Activated naive CD4-positive, alpha-beta T cell treated with anti-CD3 and anti-CD28 coated beads for 36 hours (primary cell): ENCODE measurements around the gene FBXL4. TPM values are rescaled to one million over a fixed set of nuclear protein-coding genes. Genes with fewer than 3 reads are reported as not detected.

Source experiments
- CTCF ChIA-PET: fragments of 350-600 bp; sonication (Branson Sonifier 250); formaldehyde crosslinking; loops from one replicate; lab custom pipeline; 2021; ENCODE audit warnings: antibody characterized with exemption; lab: Charles Lee
- DNase-seq: peaks from one replicate; pipeline ENCODE4 v3.0.0-alpha.2; 2020
- H3K27ac Mint-ChIP-seq: one replicate; pipeline ENCODE4 v1.8.0; 2021; ENCODE audit warnings: mild to moderate bottlenecking, mixed read lengths
- H3K27me3 Mint-ChIP-seq: one replicate; pipeline ENCODE4 v1.8.0; 2021; ENCODE audit warnings: low read depth, mixed read lengths
- H3K36me3 Mint-ChIP-seq: one replicate; pipeline ENCODE4 v1.8.0; 2021; ENCODE audit warnings: low read depth, mixed read lengths
- H3K4me1 Mint-ChIP-seq: one replicate; pipeline ENCODE4 v1.8.0; 2021; ENCODE audit warnings: low read depth, mixed read lengths
- H3K4me3 Mint-ChIP-seq: one replicate; pipeline ENCODE4 v1.8.0; 2021; ENCODE audit warnings: mild to moderate bottlenecking, moderate library complexity, mixed read lengths
- H3K9me3 Mint-ChIP-seq: one replicate; pipeline ENCODE4 v1.8.0; 2021; ENCODE audit warnings: mixed read lengths
- intact Hi-C: fragments of 100-400 bp; cut with micrococcal nuclease; formaldehyde crosslinking; loops from one replicate; pipeline ENCODE4 v1.15.1; 2023
- total RNA-seq, 2 experiments: library from RNA; stranded (reverse); gene quantifications; one replicate each; pipeline ENCODE4 v1.2.3, GENCODE V29; 2021

Gene FBXL4
- total RNA-seq, 2 experiments from 2014 or later, result 16.3 to 16.7 TPM

- intact Hi-C loops, result loop anchor here (5.0 to 10.0 kb wide), 6 partner anchors 584 to 1781 kb away; no protein-coding TSS in a partner anchor
- CTCF ChIA-PET, result no interaction called here
- DNase-seq, result no peak
- peaks cover 53% of the 10 kb centered on the region for H3K27me3 Mint-ChIP-seq
- peaks cover 2% of the 10 kb centered on the region for H3K36me3 Mint-ChIP-seq
- H3K4me3 Mint-ChIP-seq, result no peak overlapping the region
- H3K9me3 Mint-ChIP-seq, result no peaks in the 10 kb centered on the region
- H3K27ac Mint-ChIP-seq, result no peak overlapping the region
- H3K4me1 Mint-ChIP-seq, result peaks cover 18% of the 10 kb centered on the region
Measured at GRCh38 chr6:98848539-98849242, 99.1 kb downstream of the FBXL4 start.

GRCh38 chr6:98847779-98848538, 99.8 kb downstream of the FBXL4 start:
- DNase-seq, result no peak
- peaks cover 2% of the 10 kb centered on the region for H3K36me3 Mint-ChIP-seq
- CTCF ChIA-PET, result no interaction called here
- H3K27ac Mint-ChIP-seq, result no peak overlapping the region
- H3K27me3 Mint-ChIP-seq, result peaks cover 58% of the 10 kb centered on the region
- intact Hi-C loops, result loop anchor here (5.0 to 10.0 kb wide), 6 partner anchors 583 to 1781 kb away; no protein-coding TSS in a partner anchor
- peaks cover 21% of the 10 kb centered on the region for H3K4me1 Mint-ChIP-seq
- no peaks in the 10 kb centered on the region for H3K9me3 Mint-ChIP-seq
- H3K4me3 Mint-ChIP-seq, result no peak overlapping the region

GRCh38 chr6:98847416-98847778, 100.3 kb downstream of the FBXL4 start:
- H3K9me3 Mint-ChIP-seq, result no peaks in the 10 kb centered on the region
- no peak for DNase-seq
- intact Hi-C loops, result loop anchor here (5.0 to 10.0 kb wide), 6 partner anchors 583 to 1780 kb away; no protein-coding TSS in a partner anchor
- peaks cover 23% of the 10 kb centered on the region for H3K4me1 Mint-ChIP-seq
- no peak overlapping the region for H3K4me3 Mint-ChIP-seq
- CTCF ChIA-PET, result no interaction called here
- H3K27me3 Mint-ChIP-seq, result peaks cover 62% of the 10 kb centered on the region
- H3K36me3 Mint-ChIP-seq, result peaks cover 2% of the 10 kb centered on the region
- no peak overlapping the region for H3K27ac Mint-ChIP-seq

GRCh38 chr6:98846021-98846380, 101.7 kb downstream of the FBXL4 start:
- Mint-ChIP-seq H3K4me3 (peak overlapping the region; percentile 49), H3K27ac (no peak overlapping the region), H3K9me3 (no peaks in the 10 kb centered on the region), H3K36me3 (peaks cover 2% of the 10 kb centered on the region), H3K27me3 (peaks cover 71% of the 10 kb centered on the region), H3K4me1 (peaks cover 23% of the 10 kb centered on the region)
- CTCF ChIA-PET, result interaction anchor here (0.6 to 1.0 kb wide), 2 partner anchors 10 to 17 kb away, joined by 3 to 6 read pairs; no protein-coding TSS in a partner anchor
- no peak for DNase-seq
- intact Hi-C loops, result loop anchor here (1.0 to 10.0 kb wide), 7 partner anchors 581 to 1779 kb away; no protein-coding TSS in a partner anchor

GRCh38 chr6:98845211-98846020, 102.3 kb downstream of the FBXL4 start:
- H3K9me3 Mint-ChIP-seq, result no peaks in the 10 kb centered on the region
- DNase-seq, result peak; percentile 80

GRCh38 chr6:98844244-98845210, 103.2 kb downstream of the FBXL4 start:
- Mint-ChIP-seq H3K9me3 (no peaks in the 10 kb centered on the region), H3K27me3 (peaks cover 82% of the 10 kb centered on the region), H3K4me3 (peak overlapping the region; percentile 21), H3K27ac (no peak overlapping the region), H3K4me1 (peaks cover 23% of the 10 kb centered on the region), H3K36me3 (peaks cover 2% of the 10 kb centered on the region)
- no peak for DNase-seq
- intact Hi-C loops, result loop anchor here (1.0 to 10.0 kb wide), 11 partner anchors 10 to 1777 kb away; partner anchors contain the start of gene POU3F2
- CTCF ChIA-PET, result interaction anchor here (0.6 to 0.8 kb wide), 2 partner anchors 40 to 275 kb away, joined by 3 to 6 read pairs; no protein-coding TSS in a partner anchor

More at GRCh38 chr6:98845211-98846020, 102.3 kb downstream of the FBXL4 start:
- H3K36me3 Mint-ChIP-seq, result peaks cover 2% of the 10 kb centered on the region
- peaks cover 76% of the 10 kb centered on the region for H3K27me3 Mint-ChIP-seq
- CTCF ChIA-PET, result interaction anchor here (0.6 to 1.0 kb wide), 4 partner anchors 9 to 274 kb away, joined by 3 to 6 read pairs (median 4); no protein-coding TSS in a partner anchor
- intact Hi-C loops, result loop anchor here (1.0 to 10.0 kb wide), 12 partner anchors 11 to 1778 kb away; partner anchors contain the start of gene POU3F2
- no peak overlapping the region for H3K27ac Mint-ChIP-seq
- peaks cover 23% of the 10 kb centered on the region for H3K4me1 Mint-ChIP-seq
- peak overlapping the region; percentile 49 for H3K4me3 Mint-ChIP-seq

- Mint-ChIP-seq H3K4me1 (peaks cover 23% of the 10 kb centered on the region), H3K4me3 (no peak overlapping the region), H3K9me3 (no peaks in the 10 kb centered on the region), H3K36me3 (peaks cover 2% of the 10 kb centered on the region), H3K27me3 (peaks cover 80% of the 10 kb centered on the region), H3K27ac (no peak overlapping the region)
- no peak for DNase-seq
- CTCF ChIA-PET, result interaction anchor here (0.6 kb wide), 1 partner anchor 39 kb away, joined by 3 read pairs; no protein-coding TSS in a partner anchor
- intact Hi-C loops, result loop anchor here (2.0 to 10.0 kb wide), 5 partner anchors 15 to 1659 kb away; no protein-coding TSS in a partner anchor
Measured at GRCh38 chr6:98843271-98844243, 104.2 kb downstream of the FBXL4 start.

- CTCF ChIA-PET, result no interaction called here
- intact Hi-C loops, result loop anchor here (10.0 kb wide), 3 partner anchors 578 to 1658 kb away; no protein-coding TSS in a partner anchor
- peaks cover 21% of the 10 kb centered on the region for H3K4me1 Mint-ChIP-seq
- peaks cover 2% of the 10 kb centered on the region for H3K36me3 Mint-ChIP-seq
- no peak overlapping the region for H3K4me3 Mint-ChIP-seq
- H3K27me3 Mint-ChIP-seq, result peaks cover 80% of the 10 kb centered on the region
- DNase-seq, result no peak
- no peaks in the 10 kb centered on the region for H3K9me3 Mint-ChIP-seq
- H3K27ac Mint-ChIP-seq, result no peak overlapping the region
Measured at GRCh38 chr6:98842342-98843180, 105.2 kb downstream of the FBXL4 start.

GRCh38 chr6:98841621-98842341, 106.0 kb downstream of the FBXL4 start:
- CTCF ChIA-PET, result interaction anchor here (0.6 to 0.8 kb wide), 2 partner anchors 12 to 77 kb away, joined by 3 to 4 read pairs; no protein-coding TSS in a partner anchor
- Mint-ChIP-seq H3K27ac (no peak overlapping the region), H3K9me3 (no peaks in the 10 kb centered on the region)

More at GRCh38 chr6:98841621-98842341, 106.0 kb downstream of the FBXL4 start:
- peaks cover 2% of the 10 kb centered on the region for H3K36me3 Mint-ChIP-seq
- no peak overlapping the region for H3K4me3 Mint-ChIP-seq
- H3K4me1 Mint-ChIP-seq, result peaks cover 18% of the 10 kb centered on the region
- intact Hi-C loops, result loop anchor here (10.0 kb wide), 3 partner anchors 577 to 1657 kb away; no protein-coding TSS in a partner anchor
- H3K27me3 Mint-ChIP-seq, result peaks cover 79% of the 10 kb centered on the region
- DNase-seq, result no peak
